LNCaP clone FGC (cell line): Measurements from ENCODE around the gene KIF6.

Experiments used
- DNase-seq: peaks from one replicate; pipeline ENCODE4 v3.0.0-alpha.2; 2011; ENCODE audit warnings: low read depth
- H3K4me3 ChIP-seq: 2 replicates; pipeline ENCODE4 v1.5.1; 2011; ENCODE audit warnings: mild to moderate bottlenecking, low read depth, low read length, control low read depth
- TF ChIP-seq, protein P1 (sequence below): IDR thresholded peaks from 2 replicates; pipeline ENCODE4 v1.5.1; 2012; ENCODE audit warnings: mild to moderate bottlenecking; ENCODE audit not compliant: control insufficient read depth, insufficient read depth; ENCODE audit errors: extremely low read depth

The KIF6 gene

DNA sequence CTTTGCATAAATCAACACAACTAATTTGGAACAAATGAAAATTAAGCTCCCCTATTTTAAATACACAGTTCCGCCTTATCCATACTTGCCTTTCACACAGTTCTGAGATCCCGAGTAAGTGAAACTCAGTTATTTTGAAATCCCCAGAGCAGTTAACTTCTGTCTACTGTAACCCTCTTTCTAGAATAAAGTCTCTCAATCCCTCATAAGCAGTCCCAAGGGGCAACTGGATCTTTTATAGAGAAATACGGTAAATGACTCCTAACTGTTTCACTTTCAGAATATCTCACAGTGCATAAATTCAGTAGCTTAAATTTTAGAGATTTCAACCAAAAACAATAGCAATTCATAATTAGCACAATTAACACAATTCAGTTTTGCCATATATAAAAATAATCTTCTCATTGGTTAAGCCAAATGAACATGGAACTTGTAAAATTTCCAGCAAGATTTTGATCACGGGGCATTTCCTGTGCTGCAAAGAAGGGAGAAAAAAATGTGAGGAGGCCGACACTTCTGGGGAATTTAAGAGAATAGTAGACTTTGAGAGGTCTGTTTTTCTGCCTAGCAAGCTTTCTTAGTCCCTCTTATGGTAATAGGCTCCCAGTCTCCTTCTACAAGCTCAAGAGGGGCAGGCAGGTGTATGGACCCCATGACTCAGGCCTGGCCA is 78.3 kb downstream of the KIF6 start:
- no peak overlapping the region for H3K4me3 ChIP-seq
- TF ChIP-seq, protein P1, sequence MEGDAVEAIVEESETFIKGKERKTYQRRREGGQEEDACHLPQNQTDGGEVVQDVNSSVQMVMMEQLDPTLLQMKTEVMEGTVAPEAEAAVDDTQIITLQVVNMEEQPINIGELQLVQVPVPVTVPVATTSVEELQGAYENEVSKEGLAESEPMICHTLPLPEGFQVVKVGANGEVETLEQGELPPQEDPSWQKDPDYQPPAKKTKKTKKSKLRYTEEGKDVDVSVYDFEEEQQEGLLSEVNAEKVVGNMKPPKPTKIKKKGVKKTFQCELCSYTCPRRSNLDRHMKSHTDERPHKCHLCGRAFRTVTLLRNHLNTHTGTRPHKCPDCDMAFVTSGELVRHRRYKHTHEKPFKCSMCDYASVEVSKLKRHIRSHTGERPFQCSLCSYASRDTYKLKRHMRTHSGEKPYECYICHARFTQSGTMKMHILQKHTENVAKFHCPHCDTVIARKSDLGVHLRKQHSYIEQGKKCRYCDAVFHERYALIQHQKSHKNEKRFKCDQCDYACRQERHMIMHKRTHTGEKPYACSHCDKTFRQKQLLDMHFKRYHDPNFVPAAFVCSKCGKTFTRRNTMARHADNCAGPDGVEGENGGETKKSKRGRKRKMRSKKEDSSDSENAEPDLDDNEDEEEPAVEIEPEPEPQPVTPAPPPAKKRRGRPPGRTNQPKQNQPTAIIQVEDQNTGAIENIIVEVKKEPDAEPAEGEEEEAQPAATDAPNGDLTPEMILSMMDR = no peak
- DNase-seq = no peak

DNA sequence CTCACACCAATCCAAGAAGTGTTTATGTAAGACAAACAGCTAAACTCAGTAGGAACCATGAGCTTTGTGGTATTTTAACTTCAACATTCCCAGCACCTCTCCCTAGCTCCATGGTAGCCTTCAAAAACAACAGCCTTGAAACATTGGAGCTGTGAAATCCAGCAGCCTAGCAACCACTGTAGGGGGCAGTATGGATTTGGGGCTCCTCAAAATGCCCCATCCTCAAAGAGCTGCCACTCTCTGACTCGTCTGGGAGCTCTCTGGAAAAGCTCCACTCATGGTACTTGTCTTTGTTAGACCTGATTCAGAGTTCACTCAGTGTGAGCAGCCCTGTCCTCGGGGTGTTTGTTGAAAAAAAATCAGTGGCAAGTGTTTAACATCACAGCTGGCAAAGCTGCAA is 82.9 kb downstream of the KIF6 start:
- H3K4me3 ChIP-seq = no peak overlapping the region
- TF ChIP-seq, protein P1 = no peak
- DNase-seq = no peak

DNA sequence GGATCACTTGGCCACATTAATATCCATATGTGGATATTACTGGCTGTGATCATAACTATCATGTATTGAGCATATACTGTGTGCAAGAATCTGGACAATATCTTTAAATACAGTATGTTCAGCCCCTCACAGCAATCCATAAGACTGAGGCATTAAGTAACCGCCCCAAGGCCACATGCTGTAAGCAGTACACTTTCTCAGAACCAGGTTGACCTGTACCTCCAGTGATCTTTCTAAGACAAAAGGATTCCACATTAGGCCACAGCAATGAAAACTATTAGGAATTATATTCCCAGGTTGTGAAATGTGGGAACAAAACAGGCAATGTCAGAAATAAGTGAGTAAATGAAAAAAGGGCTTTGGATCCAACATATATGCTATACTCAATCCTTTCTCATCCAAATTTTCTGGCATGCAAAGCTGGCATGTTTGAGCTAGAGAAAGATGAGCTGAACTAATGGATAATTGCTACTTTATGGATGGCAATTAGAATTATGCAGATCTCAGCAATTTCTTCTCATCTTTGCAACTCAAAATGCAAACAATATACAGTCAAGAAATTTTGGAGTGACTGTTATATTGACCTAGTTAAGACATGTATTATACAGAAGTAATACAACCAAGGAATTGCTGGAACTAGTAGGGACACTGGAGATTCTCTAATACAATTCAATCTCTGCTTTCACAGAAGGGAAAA is 86.9 kb downstream of the KIF6 start:
- no peak for DNase-seq
- TF ChIP-seq, protein P1 = no peak
- H3K4me3 ChIP-seq = no peak overlapping the region

DNA sequence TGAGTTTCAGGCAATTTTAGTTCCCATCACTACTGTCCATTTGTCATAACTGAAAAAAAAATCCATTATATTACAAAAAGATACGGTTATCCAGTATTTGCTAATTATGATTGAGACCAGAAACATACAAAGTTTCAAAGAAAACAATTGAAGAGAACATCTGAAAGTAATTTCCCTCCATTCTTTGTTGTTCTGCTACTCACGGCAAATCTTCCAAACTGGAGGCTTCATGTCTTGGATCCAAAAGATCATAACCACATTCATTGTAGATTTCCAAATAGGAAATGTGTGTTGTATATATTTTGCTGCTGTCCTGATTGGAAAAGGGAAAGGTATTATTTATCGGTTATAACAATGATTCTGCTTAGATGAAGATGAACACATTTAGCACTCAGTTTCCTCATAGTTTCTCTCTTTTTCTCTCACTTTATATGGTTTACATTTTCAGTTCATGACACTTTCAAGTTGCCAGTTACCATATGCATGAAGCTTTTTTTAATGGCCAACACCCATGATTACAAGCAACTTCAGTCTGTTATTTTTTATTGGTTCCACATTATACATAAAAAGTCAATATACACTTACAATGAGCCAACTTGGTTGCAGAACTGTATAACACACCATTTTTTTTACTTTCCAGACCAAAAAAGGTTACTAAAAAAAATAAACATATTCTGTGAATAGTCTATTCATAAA is 90.4 kb downstream of the KIF6 start:
- TF ChIP-seq, protein P1 = no peak
- no peak for DNase-seq
- H3K4me3 ChIP-seq = no peak overlapping the region

DNA sequence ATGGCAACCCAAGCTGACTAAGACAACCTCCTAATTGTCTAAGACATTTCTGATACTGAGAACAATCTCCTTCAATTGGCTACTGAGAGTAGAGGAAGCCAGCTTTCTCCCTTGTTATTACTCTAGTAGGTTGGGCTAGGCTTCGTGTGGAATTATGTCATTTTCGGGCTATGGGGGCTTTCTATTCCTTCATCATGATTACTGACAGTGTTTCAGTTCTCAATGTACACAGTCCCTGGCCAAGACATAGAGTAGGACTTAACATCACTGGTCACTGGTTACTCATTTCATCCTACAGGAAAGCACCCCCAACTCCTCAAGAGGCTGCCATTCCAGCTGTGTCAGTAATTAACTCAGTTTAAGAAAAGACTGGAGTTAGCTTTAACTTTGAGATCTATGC is 100.0 kb downstream of the KIF6 start:
- no peak overlapping the region for H3K4me3 ChIP-seq
- no peak for DNase-seq
- TF ChIP-seq, protein P1 = no peak

DNA sequence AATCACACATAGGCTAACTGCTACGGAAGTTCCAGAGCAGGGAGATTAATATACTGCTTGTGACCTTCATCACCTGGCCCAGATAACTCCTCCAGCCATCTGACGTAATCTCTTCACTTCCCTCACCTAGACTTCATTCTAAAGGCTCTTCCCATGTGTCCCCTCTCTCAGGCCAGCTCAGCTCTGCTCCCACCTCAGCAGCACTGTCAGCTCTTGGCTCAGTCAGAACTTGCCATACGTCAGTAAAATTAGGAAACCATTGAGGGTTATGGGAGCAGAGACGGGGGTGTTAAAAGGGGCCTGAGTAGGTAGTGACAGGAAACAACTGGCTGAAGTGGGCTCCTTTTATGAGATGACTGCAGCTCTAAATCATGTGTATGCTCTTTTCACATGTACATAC is 101.5 kb downstream of the KIF6 start:
- H3K4me3 ChIP-seq = no peak overlapping the region
- TF ChIP-seq, protein P1 = no peak
- no peak for DNase-seq
